PC-3 (cell line): ENCODE results near the gene AP3B1. TPM values are rescaled to one million over a fixed set of nuclear protein-coding genes. Genes with fewer than 3 reads are reported as not detected.

ENCODE experiments used
- ATAC-seq: fragments of 200-7000 bp; cut with Tn5 transposase; 2 replicates; pipeline ENCODE4 v1.9.1; 2020; ENCODE audit warnings: mild to moderate bottlenecking, moderate library complexity
- BruUV-seq: library from RNA; stranded (reverse); fragments of 400-500 nt; replicated peaks from 2 replicates; lab custom pipeline; 2021; lab: Mats Ljungman, UMichigan
- CTCF ChIA-PET: fragments of 300-600 bp; sonication (Branson Sonifier 250); formaldehyde crosslinking; loops from one replicate; lab custom pipeline; 2022; ENCODE audit warnings: antibody characterized with exemption; lab: Charles Lee
- POLR2A ChIA-PET: fragments of 300-600 bp; sonication (Branson Sonifier 250); formaldehyde crosslinking; loops from one replicate; lab custom pipeline; 2022; ENCODE audit warnings: antibody characterized with exemption; ENCODE audit not compliant: unreplicated experiment; lab: Charles Lee
- DNase-seq: peaks from one replicate; pipeline ENCODE4 v3.0.0-alpha.2; 2015
- H2AFZ ChIP-seq: fragments of 300-600 bp; sonication (generic); 2 replicates; pipeline ENCODE4 v1.6.0; 2016; ENCODE audit warnings: antibody characterized with exemption, low read length
- H3F3A ChIP-seq: fragments of 300-600 bp; sonication (generic); one replicate; pipeline ENCODE4 v1.6.0; 2017; ENCODE audit warnings: antibody characterized with exemption, low read length, control low read depth, mild to moderate bottlenecking; ENCODE audit not compliant: unreplicated experiment
- H3K27ac ChIP-seq: fragments of 300-600 bp; sonication (generic); 2 replicates; pipeline ENCODE4 v1.5.1; 2016; ENCODE audit warnings: mild to moderate bottlenecking, low read length
- H3K27me3 ChIP-seq: fragments of 300-600 bp; sonication (generic); 2 replicates; pipeline ENCODE4 v1.6.1; 2016; ENCODE audit warnings: low read length, mixed read lengths
- H3K36me3 ChIP-seq: fragments of 300-600 bp; sonication (generic); 2 replicates; pipeline ENCODE4 v1.6.1; 2016; ENCODE audit warnings: low read depth, mixed run types, low read length, mixed read lengths
- H3K4me1 ChIP-seq: fragments of 300-600 bp; sonication (generic); 2 replicates; pipeline ENCODE4 v1.5.1; 2016; ENCODE audit warnings: low read length; ENCODE audit not compliant: insufficient read depth
- H3K4me2 ChIP-seq: fragments of 300-600 bp; sonication (generic); 2 replicates; pipeline ENCODE4 v1.6.0; 2016; ENCODE audit warnings: low read length
- H3K4me3 ChIP-seq: fragments of 300-600 bp; sonication (generic); 2 replicates; pipeline ENCODE4 v1.5.1; 2016; ENCODE audit warnings: mild to moderate bottlenecking, low read length, mixed read lengths
- H3K79me2 ChIP-seq: fragments of 300-600 bp; sonication (generic); 2 replicates; pipeline ENCODE4 v1.6.1; 2017; ENCODE audit warnings: low read length, mixed read lengths
- H3K9ac ChIP-seq: fragments of 300-600 bp; sonication (generic); 2 replicates; pipeline ENCODE4 v1.6.0; 2016; ENCODE audit warnings: mild to moderate bottlenecking, low read length
- H3K9me2 ChIP-seq: fragments of 300-600 bp; sonication (generic); replicated peaks from 2 replicates; pipeline ENCODE4 v1.6.1; 2016; ENCODE audit warnings: mixed run types, low read length, mixed read lengths
- H3K9me3 ChIP-seq: fragments of 300-600 bp; sonication (generic); 2 replicates; pipeline ENCODE4 v1.6.1; 2016; ENCODE audit warnings: low read length, mixed read lengths
- H4K20me1 ChIP-seq: fragments of 300-600 bp; sonication (generic); 2 replicates; pipeline ENCODE4 v1.6.1; 2016; ENCODE audit warnings: low read length, mixed read lengths
- CTCF ChIP-seq: fragments of 300-600 bp; sonication (generic); conservative IDR thresholded peaks from 2 replicates; pipeline ENCODE4 v1.5.1; 2017; ENCODE audit warnings: antibody characterized with exemption, low read depth, mild to moderate bottlenecking, low read length
- EZH2 ChIP-seq: fragments of 300-600 bp; sonication (generic); IDR thresholded peaks from one replicate; pipeline ENCODE4 v1.6.1; 2017; ENCODE audit warnings: antibody characterized with exemption, mild to moderate bottlenecking, low read length; ENCODE audit not compliant: unreplicated experiment
- EZH2phosphoT487 ChIP-seq: fragments of 300-600 bp; sonication (generic); IDR thresholded peaks from 2 replicates; pipeline ENCODE4 v1.6.1; 2018; ENCODE audit warnings: mild to moderate bottlenecking, antibody characterized with exemption, low read length, borderline replicate concordance
- intact Hi-C: fragments of 100-400 bp; cut with micrococcal nuclease; formaldehyde crosslinking; loops from 2 replicates; pipeline ENCODE4 v1.9.0; 2023
- total RNA-seq: library from RNA; depleted of rRNA; stranded (reverse); fragments of >200 nt; gene quantifications from 2 replicates; pipeline ENCODE4 v1.2.3, GENCODE V29; 2014

Gene AP3B1
- total RNA-seq, 1 experiment from 2014 or later, result 25.7 TPM

- H3K9me2 ChIP-seq, result no peaks in the 10 kb centered on the region
- H3K27ac ChIP-seq, result no peak overlapping the region
- ChIA-PET CTCF (interaction anchor here (0.5 kb wide), 1 partner anchor 39 kb away, joined by 3 read pairs; no protein-coding TSS in a partner anchor), POLR2A (no interaction called here)
- peaks cover 3% of the 10 kb centered on the region; the same call in 1 of the 2 replicates for H3K36me3 ChIP-seq
- DNase-seq (no peak), ATAC-seq (no peak)
- no peak overlapping the region for H3K4me2 ChIP-seq
- no peaks in the 10 kb centered on the region for H4K20me1 ChIP-seq
- H3K9ac ChIP-seq, result no peak overlapping the region
- H2AFZ ChIP-seq, result no peak overlapping the region
- H3K79me2 ChIP-seq, result no peaks in the 10 kb centered on the region
- H3F3A ChIP-seq, result no peaks in the 10 kb centered on the region
- no peaks in the 10 kb centered on the region for H3K27me3 ChIP-seq
- intact Hi-C loops, result loop anchor here (10.0 kb wide), 1 partner anchor 396 kb away; no protein-coding TSS in a partner anchor
- H3K9me3 ChIP-seq, result no peaks in the 10 kb centered on the region
- H3K4me3 ChIP-seq, result no peak overlapping the region
- BruUV-seq, result no TSS peak
- TF ChIP-seq EZH2 (no peak), EZH2phosphoT487 (no peak), CTCF (no peak)
- H3K4me1 ChIP-seq, result no peaks in the 10 kb centered on the region
Measured at GRCh38 chr5:78260771-78261170, 33.7 kb downstream of the AP3B1 start.

GRCh38 chr5:78253201-78253600 is 41.3 kb downstream of the AP3B1 start:
- no TSS peak for BruUV-seq
- Histone ChIP-seq H3K79me2 (no peaks in the 10 kb centered on the region), H3K9me2 (no peaks in the 10 kb centered on the region), H4K20me1 (no peaks in the 10 kb centered on the region), H3K27me3 (no peaks in the 10 kb centered on the region), H3K36me3 (no peaks in the 10 kb centered on the region; the same call in 1 of the 2 replicates), H3K9ac (no peak overlapping the region), H3K4me2 (no peak overlapping the region), H3K9me3 (no peaks in the 10 kb centered on the region), H3K4me1 (no peaks in the 10 kb centered on the region), H3K4me3 (no peak overlapping the region), H3F3A (no peaks in the 10 kb centered on the region), H3K27ac (no peak overlapping the region), H2AFZ (no peak overlapping the region)
- DNase-seq, result no peak
- POLR2A ChIA-PET, result no interaction called here
- TF ChIP-seq EZH2 (no peak), CTCF (no peak), EZH2phosphoT487 (no peak)
- ATAC-seq, result no peak
- intact Hi-C loops, result no loop called here
- CTCF ChIA-PET, result no interaction called here

- Histone ChIP-seq H3K27me3 (no peaks in the 10 kb centered on the region), H3K27ac (no peak overlapping the region), H3K4me1 (no peaks in the 10 kb centered on the region), H3K4me3 (no peak overlapping the region), H3F3A (no peaks in the 10 kb centered on the region), H3K4me2 (no peak overlapping the region), H3K36me3 (no peaks in the 10 kb centered on the region; the same call in 1 of the 2 replicates), H3K79me2 (no peaks in the 10 kb centered on the region), H3K9me3 (no peaks in the 10 kb centered on the region), H2AFZ (no peak overlapping the region), H3K9me2 (no peaks in the 10 kb centered on the region), H3K9ac (no peak overlapping the region), H4K20me1 (no peaks in the 10 kb centered on the region)
- CTCF ChIA-PET, result no interaction called here
- TF ChIP-seq EZH2phosphoT487 (no peak), CTCF (no peak), EZH2 (no peak)
- intact Hi-C loops, result no loop called here
- POLR2A ChIA-PET, result no interaction called here
- DNase-seq (no peak), ATAC-seq (no peak)
- no TSS peak for BruUV-seq
Measured at GRCh38 chr5:78252715-78253114, 41.8 kb downstream of the AP3B1 start.
